22Rv1 (cell line): ENCODE measurements around the gene MATN4.

Source experiments
- H3K27ac ChIP-seq: fragments of 450-650 bp; 2 replicates; pipeline ENCODE4 v1.5.1; 2017
- ZFX ChIP-seq: fragments of 450-650 bp; IDR thresholded peaks from 2 replicates; pipeline ENCODE4 v1.6.1; 2017; ENCODE audit warnings: antibody characterized with exemption, borderline replicate concordance
- TF ChIP-seq, protein P1 (sequence below): fragments of 450-650 bp; IDR thresholded peaks from 2 replicates; pipeline ENCODE4 v1.5.1; 2017; ENCODE audit warnings: mild to moderate bottlenecking

MATN4 gene

DNA sequence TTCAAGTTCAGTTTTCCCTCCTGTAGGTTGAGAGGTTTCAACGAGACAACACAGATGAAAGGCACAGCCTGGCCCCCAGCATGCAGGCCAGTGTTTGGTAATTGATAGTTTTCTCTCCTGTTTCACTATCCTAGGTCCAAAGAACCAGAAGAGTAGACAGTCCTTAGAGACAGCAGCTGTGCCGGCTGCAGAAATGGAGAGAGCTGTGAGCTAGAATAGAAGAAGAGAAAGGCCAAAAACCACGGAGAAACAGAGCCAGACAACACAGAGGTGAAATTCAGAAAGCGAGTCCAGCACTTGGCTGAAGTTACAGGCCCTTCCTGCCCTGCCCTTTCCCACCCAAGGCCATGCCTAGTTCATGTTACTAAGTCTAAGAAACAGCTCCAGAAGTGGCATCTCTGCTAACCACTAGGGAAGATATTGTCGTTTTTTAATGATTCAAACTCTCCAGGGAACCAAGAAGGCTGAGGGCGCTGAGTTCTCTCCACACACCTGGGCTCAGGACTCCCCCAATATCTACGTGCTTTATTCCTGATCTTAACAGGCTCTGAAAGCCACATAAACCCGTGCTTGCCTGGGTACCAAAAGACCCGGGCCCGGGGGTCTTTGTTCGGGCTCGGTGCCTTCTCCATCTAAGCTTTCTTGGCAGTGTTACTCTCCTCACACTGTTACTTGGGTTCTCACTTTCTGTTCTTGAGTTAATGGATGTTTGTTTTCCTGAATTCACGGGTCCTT is 18.0 kb downstream of the MATN4 start:
- no peak overlapping the region for H3K27ac ChIP-seq
- TF ChIP-seq ZFX, result no peak
- TF ChIP-seq, protein P1, sequence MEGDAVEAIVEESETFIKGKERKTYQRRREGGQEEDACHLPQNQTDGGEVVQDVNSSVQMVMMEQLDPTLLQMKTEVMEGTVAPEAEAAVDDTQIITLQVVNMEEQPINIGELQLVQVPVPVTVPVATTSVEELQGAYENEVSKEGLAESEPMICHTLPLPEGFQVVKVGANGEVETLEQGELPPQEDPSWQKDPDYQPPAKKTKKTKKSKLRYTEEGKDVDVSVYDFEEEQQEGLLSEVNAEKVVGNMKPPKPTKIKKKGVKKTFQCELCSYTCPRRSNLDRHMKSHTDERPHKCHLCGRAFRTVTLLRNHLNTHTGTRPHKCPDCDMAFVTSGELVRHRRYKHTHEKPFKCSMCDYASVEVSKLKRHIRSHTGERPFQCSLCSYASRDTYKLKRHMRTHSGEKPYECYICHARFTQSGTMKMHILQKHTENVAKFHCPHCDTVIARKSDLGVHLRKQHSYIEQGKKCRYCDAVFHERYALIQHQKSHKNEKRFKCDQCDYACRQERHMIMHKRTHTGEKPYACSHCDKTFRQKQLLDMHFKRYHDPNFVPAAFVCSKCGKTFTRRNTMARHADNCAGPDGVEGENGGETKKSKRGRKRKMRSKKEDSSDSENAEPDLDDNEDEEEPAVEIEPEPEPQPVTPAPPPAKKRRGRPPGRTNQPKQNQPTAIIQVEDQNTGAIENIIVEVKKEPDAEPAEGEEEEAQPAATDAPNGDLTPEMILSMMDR, result no peak

DNA sequence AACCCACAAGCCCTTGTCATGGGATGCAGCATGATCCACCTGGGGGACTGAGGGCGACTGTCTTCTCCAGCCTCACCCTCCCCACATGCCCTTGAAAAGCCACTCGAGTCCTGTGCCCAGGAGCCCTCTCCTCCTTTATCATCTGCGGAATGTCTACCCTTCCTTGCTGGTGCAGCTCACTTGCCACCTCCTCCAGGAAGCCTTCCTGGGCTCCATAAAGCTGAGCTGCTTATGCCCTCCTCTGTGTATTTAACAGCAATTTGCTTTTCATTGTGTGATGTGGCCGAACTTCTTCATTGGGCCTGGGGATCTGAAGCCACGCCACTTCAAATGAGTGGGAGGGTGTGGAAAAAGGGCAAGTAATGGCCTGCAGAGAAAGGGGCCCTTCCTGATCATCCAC is 19.2 kb downstream of the MATN4 start:
- TF ChIP-seq, protein P1, result no peak
- TF ChIP-seq ZFX, result no peak
- H3K27ac ChIP-seq, result no peak overlapping the region

DNA sequence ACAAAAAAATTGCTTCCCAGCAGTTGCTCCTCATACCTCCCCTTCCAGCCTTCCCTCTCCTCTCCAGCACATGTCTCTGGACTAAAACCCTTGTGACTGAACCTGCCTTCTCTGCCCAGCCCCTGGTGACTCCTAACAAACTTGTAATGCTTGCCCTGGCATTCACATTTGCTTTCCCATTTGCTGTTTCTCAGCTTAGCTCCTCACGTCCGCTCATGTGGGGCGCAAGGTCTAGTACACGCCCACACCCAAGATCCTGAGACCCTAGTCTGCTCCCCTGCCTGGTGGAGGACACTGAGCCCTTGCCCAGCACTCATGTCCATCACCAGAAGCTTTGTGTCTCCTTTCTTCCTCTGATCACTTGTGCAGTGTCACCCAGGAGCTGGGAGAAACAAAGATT is 19.7 kb downstream of the MATN4 start:
- TF ChIP-seq, protein P1, result no peak
- no peak for TF ChIP-seq ZFX
- H3K27ac ChIP-seq, result no peak overlapping the region

GRCh38 chr20:45283551-45284057 is 24.5 kb downstream of the MATN4 start:
- H3K27ac ChIP-seq, result no peak overlapping the region
- TF ChIP-seq, protein P1, result no peak
- no peak for TF ChIP-seq ZFX

- no peak overlapping the region for H3K27ac ChIP-seq
- no peak for TF ChIP-seq ZFX
Observed at GRCh38 chr20:45282700-45283550, 25.2 kb downstream of the MATN4 start.

- H3K27ac ChIP-seq, result no peak overlapping the region
- TF ChIP-seq ZFX, result no peak
- TF ChIP-seq, protein P1, result no peak
Observed at GRCh38 chr20:45279992-45280391, 28.1 kb downstream of the MATN4 start.

DNA sequence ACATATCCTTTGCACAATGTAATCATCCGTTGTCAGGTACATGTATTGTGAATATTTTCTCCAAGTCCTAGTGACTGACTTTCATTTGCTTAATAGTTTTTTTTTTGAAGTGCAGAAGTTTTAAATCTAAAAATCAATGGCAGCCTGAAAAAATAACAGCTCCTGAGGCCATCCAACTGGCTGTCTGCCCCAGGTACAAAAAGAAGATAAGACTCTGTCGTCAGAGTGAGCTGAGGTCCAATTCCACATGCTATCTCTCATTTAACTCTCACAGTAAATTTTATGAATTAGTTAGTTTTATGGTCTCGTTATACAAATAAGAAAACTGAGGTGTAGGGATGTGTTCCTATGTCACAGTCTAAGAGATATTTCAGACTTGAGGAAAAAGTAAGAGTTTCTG is 32.8 kb downstream of the MATN4 start:
- no peak overlapping the region for H3K27ac ChIP-seq
- TF ChIP-seq, protein P1, result no peak
